AG09319 (cell line): Measurements from ENCODE around the gene SRRM3.

Source experiments
- DNase-seq: peaks from one replicate; pipeline ENCODE4 v3.0.0-alpha.2; 2010; ENCODE audit warnings: low read depth; ENCODE audit errors: extremely low read depth
- TF ChIP-seq, protein P1 (sequence below): IDR thresholded peaks from 2 replicates; pipeline ENCODE4 v1.5.1; 2011; ENCODE audit warnings: low read depth, mild to moderate bottlenecking, inconsistent platforms, low read length, moderate library complexity

Gene SRRM3

DNA sequence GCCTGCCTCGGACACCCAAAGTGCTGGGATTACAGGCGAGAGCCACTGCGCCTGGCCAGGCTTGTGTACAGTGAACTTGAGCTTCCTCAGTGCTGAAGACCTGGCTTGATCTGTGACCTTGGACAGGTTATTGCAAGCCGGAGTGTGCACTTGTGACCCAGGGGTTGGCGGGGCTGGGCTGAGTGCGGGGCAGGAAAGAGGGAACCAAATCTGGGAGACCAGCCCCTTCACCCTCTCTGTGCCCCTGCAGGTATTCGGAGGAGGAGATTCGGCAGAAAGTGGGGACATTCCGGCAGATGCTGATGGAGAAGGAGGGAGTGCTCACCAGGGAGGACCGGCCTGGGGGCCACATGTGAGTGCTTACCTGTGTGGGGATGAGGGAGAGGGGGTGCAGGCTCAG, 46.2 kb downstream of the SRRM3 start:
- no peak for DNase-seq
- TF ChIP-seq, protein P1, sequence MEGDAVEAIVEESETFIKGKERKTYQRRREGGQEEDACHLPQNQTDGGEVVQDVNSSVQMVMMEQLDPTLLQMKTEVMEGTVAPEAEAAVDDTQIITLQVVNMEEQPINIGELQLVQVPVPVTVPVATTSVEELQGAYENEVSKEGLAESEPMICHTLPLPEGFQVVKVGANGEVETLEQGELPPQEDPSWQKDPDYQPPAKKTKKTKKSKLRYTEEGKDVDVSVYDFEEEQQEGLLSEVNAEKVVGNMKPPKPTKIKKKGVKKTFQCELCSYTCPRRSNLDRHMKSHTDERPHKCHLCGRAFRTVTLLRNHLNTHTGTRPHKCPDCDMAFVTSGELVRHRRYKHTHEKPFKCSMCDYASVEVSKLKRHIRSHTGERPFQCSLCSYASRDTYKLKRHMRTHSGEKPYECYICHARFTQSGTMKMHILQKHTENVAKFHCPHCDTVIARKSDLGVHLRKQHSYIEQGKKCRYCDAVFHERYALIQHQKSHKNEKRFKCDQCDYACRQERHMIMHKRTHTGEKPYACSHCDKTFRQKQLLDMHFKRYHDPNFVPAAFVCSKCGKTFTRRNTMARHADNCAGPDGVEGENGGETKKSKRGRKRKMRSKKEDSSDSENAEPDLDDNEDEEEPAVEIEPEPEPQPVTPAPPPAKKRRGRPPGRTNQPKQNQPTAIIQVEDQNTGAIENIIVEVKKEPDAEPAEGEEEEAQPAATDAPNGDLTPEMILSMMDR: no peak

DNA sequence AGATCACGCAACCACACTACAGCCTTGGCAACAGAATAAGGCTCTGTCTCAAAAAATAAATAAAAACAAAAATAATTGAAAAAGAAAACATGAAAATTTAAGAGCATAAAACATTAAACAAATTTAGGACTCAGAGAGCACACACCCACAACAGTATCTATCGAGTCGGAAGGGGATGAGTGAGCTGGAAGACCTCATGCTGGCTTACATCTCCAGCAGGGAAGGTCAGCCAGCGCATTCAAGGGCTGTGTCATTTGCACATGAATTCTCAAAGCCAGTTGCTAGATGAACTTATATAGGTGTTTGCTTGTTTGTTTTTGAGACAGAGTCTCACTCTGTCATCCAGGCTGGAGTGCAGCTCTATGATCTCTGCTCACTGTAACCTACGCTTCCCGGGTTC, 50.3 kb downstream of the SRRM3 start:
- TF ChIP-seq, protein P1: no peak
- no peak for DNase-seq

DNA sequence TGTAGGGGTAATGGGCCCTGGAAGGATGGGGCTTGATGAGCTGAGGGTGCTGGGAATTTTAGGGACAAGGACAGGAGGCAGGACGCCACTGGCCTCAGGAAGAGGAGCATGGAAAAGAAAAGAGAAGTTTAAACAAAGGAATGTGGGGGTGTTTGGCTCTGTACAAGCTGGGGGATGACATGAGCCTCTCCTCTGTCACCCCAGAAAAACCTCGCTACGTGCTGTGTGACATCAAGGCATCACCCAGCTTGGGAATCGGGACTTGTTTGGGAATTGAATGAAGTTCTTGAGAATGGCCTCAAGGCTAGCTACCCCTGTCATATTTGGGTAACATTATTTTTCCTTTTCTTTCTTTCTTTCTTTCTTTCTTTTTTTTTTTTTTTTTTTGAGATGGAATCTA, 53.1 kb downstream of the SRRM3 start:
- DNase-seq: no peak
- TF ChIP-seq, protein P1: no peak

DNA sequence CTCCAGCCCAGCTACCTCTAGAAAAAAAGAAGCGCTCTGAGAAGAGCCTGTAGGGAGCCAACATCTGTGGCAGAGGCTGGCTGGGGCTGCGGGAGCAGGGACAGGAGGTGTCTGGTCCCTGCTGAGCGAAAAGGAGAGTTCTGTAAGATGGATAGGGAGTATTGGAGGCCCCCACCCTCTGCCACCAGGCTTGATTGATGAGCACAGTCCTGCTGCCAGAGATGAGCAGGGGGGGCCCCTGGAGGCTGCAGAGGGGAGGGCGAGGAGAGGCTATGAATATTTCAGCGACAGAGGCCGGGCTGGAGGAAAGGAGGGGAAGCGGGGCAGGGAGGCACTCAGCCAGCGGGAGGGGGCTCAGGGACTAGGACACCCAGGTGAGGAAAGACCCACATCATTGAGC, 56.3 kb downstream of the SRRM3 start:
- DNase-seq: no peak
- TF ChIP-seq, protein P1: no peak

DNA sequence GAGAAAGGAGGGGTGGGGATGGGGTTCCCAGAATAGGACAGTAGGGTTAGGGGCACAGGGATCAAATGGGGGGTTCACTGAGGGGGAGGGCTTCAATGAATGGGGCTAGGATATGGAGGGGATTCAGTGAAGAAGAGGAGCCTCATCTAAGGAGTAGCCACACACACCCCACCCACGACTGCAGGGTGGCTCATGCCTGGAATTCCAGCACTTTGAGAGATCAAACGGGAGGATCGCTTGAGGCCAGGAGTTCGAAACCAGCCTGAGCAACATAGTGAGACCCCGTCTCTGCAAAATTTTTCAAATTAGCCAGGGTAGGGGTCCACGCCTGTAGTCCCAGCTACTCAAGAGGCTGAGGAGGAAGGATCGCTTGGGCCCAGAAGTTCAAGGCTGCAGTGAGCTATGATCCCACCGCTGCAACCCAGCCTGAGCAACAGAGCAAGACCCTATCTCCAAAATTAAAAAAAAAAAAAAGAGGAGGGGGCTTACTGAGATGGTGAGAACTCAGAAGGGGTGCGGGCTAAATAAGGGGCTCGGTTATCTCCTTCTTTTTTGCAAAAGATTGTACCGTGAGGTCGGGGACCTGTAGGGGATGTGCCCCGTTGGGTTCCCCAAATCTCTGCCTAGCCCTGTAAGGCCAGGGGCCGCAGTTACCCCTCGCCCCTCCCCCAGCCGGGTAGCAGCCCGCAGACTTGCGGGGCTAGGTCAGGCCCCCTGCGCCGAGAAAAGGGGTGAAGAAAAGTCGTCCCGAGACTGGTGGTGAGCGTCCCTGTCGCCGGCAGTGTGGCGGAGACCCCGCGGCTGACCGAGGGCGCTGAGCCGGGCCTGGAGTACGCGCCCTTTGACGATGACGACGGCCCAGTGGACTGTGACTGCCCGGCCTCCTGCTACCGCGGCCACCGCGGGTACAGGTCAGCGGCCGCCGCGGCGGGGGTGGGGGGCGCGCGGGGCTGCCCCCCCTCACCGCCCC, 57.7 kb downstream of the SRRM3 start:
- TF ChIP-seq, protein P1: no peak

DNA sequence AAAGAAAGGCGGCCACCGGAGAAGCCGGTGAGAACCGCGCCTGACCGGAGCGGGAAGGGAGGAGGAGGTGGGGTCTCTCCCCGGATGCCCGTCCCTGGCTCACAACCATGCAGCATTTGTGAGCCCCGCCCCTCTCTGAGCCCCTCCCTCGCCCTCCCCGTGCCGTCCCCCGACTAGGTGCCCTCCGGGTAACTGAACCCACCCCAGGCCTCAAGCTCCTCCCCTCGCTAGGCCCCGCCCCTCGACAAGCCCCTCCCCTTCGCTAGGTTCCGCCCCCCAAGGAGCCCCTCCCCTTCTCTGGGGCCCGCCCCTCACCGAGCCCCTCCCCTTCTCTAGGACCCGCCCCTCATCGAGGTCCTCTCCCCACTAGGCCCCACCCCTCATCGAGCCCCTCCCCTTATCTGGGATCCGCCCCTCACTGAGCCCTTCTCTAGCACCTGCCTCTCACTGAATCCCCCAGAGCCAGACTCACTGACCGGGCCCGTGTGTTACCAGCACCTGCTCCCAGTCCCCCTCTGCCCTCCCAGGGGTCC, 58.5 kb downstream of the SRRM3 start:
- no peak for DNase-seq
- TF ChIP-seq, protein P1: no peak

More for the DNA sequence above, 57.7 kb downstream of the SRRM3 start:
- DNase-seq: no peak

DNA sequence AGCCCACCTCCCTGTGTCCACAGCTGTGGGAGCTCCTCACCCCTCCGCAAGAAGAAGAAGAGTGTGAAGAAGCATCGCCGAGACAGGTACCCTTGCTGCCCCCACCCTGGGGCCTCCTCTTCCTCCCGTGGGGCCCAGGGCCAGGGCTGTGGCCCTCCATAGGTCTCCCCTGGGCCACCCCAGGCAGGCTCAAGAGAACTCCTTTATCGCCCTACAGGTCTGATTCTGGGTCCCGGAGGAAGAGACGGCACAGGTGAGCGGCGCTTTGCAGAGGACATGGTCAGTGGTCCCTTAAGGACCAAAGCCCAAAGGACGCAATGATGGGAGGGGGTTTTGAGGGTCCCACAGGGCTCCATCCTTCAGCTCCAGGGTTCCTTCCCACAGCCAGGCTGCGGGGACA, 59.6 kb downstream of the SRRM3 start:
- TF ChIP-seq, protein P1: no peak
- no peak for DNase-seq
